ENCODE measurements around the gene PRDM15.

DNA sequence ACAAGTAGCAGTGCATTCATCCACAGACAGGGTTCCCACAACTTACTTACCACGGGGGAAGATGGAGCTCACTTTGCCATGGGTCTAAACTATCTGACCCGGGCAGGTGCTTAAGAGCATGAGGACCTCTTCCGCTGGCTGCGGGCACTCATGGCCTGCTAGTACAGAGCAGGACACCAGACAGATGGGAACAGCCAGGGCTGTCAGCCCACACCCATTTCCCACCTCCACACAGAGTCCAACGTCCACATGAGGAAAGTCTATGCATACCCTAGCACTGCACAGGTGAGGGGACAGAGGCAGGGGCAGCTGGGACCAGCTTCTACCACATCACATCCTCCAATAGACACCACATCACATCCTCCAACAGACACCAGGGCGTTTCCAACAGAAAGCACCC, 35.8 kb upstream of the PRDM15 start:
- TF ChIP-seq, protein P1, sequence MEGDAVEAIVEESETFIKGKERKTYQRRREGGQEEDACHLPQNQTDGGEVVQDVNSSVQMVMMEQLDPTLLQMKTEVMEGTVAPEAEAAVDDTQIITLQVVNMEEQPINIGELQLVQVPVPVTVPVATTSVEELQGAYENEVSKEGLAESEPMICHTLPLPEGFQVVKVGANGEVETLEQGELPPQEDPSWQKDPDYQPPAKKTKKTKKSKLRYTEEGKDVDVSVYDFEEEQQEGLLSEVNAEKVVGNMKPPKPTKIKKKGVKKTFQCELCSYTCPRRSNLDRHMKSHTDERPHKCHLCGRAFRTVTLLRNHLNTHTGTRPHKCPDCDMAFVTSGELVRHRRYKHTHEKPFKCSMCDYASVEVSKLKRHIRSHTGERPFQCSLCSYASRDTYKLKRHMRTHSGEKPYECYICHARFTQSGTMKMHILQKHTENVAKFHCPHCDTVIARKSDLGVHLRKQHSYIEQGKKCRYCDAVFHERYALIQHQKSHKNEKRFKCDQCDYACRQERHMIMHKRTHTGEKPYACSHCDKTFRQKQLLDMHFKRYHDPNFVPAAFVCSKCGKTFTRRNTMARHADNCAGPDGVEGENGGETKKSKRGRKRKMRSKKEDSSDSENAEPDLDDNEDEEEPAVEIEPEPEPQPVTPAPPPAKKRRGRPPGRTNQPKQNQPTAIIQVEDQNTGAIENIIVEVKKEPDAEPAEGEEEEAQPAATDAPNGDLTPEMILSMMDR (conservative IDR thresholded peaks at IDR 0.05; ENCODE audit: low read depth, low read length), result no peak
- no peak for TF ChIP-seq EZH2 (IDR thresholded peaks at IDR 0.05; ENCODE audit: borderline replicate concordance, low read depth, low read length, poor library complexity, severe bottlenecking)

Measured in A673 (cell line).